ENCODE data around the gene LCTL. TPM values are rescaled to one million over a fixed set of nuclear protein-coding genes. Genes with fewer than 3 reads are reported as not detected.

The LCTL gene
- polyA plus RNA-seq, 3 donors = not detected

GRCh38 chr15:66595332-66595731 lies 29.5 kb upstream of the LCTL start:
- Histone ChIP-seq H3K79me2 (ENCODE audit: insufficient read depth, low read length) (no peaks in the 10 kb centered on the region), H3K27me3 (ENCODE audit: control insufficient read depth in 2 of 2, insufficient read depth in 2 of 2, low read length in 2 of 2) (no peaks in the 10 kb centered on the region), H3K27ac (ENCODE audit: low read depth in 1 of 2, low read length in 2 of 2) (no peak overlapping the region), H3K9ac (ENCODE audit: insufficient read depth, low read length, poor library complexity, severe bottlenecking) (no peak overlapping the region), H4K20me1 (ENCODE audit: insufficient read depth, low read length) (no peaks in the 10 kb centered on the region), H3K9me3 (replicated peaks in 1 of 2; ENCODE audit: control insufficient read depth in 1 of 2, insufficient read depth in 1 of 2, low read length in 2 of 2) (no peaks in the 10 kb centered on the region), H2AFZ (ENCODE audit: insufficient read depth, low read depth, low read length, poor library complexity, severe bottlenecking) (no peak overlapping the region), H3K4me3 (replicated peaks in 1 of 3; ENCODE audit: low read depth in 2 of 3, low read length in 3 of 3) (no peak overlapping the region), H3K4me1 (ENCODE audit: control insufficient read depth in 1 of 2, insufficient read depth in 2 of 2, low read length in 2 of 2) (no peaks in the 10 kb centered on the region), H3K4me2 (replicated peaks; ENCODE audit: extremely low read depth, low read length, poor library complexity, severe bottlenecking) (no peak overlapping the region), H3K36me3 (replicated peaks in 1 of 2; ENCODE audit: control insufficient read depth in 1 of 2, insufficient read depth in 2 of 2, low read length in 2 of 2) (no peaks in the 10 kb centered on the region)
- no peak overlapping the region for H3K27ac Mint-ChIP-seq
- H3K4me1 Mint-ChIP-seq = peaks cover 6% of the 10 kb centered on the region
- H3K36me3 Mint-ChIP-seq = no peaks in the 10 kb centered on the region
- DNase-seq = no peak
- no peak overlapping the region for H3K4me3 Mint-ChIP-seq
- peaks cover 0 to 8% (median 3%) of the 10 kb centered on the region in 3 donors for H3K27me3 Mint-ChIP-seq (ENCODE audit: low read depth in 3 of 3)
- intact Hi-C loops (cut with micrococcal nuclease) = no loop called here
- no peak for TF ChIP-seq CTCF (IDR thresholded peaks at IDR 0.05)
- H3K9me3 Mint-ChIP-seq = no peaks in the 10 kb centered on the region

GRCh38 chr15:66594836-66595235 lies 29.0 kb upstream of the LCTL start:
- DNase-seq = no peak
- H3K4me1 ChIP-seq (ENCODE audit: control insufficient read depth in 1 of 2, insufficient read depth in 2 of 2, low read length in 2 of 2) = no peaks in the 10 kb centered on the region
- Mint-ChIP-seq H3K27ac (no peak overlapping the region), H3K4me3 (no peak overlapping the region), H3K9me3 (no peaks in the 10 kb centered on the region), H3K4me1 (peaks cover 6% of the 10 kb centered on the region), H3K36me3 (no peaks in the 10 kb centered on the region), H3K27me3 (ENCODE audit: low read depth in 3 of 3) (peaks cover 0 to 4% (median 3%) of the 10 kb centered on the region in 3 donors)
- no peak for TF ChIP-seq CTCF (IDR thresholded peaks at IDR 0.05)
- H3K27ac ChIP-seq (ENCODE audit: low read depth in 1 of 2, low read length in 2 of 2) = no peak overlapping the region
- H3K9ac ChIP-seq (ENCODE audit: insufficient read depth, low read length, poor library complexity, severe bottlenecking) = no peak overlapping the region
- no peak overlapping the region for H3K4me3 ChIP-seq (replicated peaks in 1 of 3; ENCODE audit: low read depth in 2 of 3, low read length in 3 of 3)
- H3K27me3 ChIP-seq (ENCODE audit: control insufficient read depth in 2 of 2, insufficient read depth in 2 of 2, low read length in 2 of 2) = no peaks in the 10 kb centered on the region
- no peak overlapping the region for H3K4me2 ChIP-seq (replicated peaks; ENCODE audit: extremely low read depth, low read length, poor library complexity, severe bottlenecking)
- no peaks in the 10 kb centered on the region for H3K9me3 ChIP-seq (replicated peaks in 1 of 2; ENCODE audit: control insufficient read depth in 1 of 2, insufficient read depth in 1 of 2, low read length in 2 of 2)
- H2AFZ ChIP-seq (ENCODE audit: insufficient read depth, low read depth, low read length, poor library complexity, severe bottlenecking) = no peak overlapping the region
- no peaks in the 10 kb centered on the region for H4K20me1 ChIP-seq (ENCODE audit: insufficient read depth, low read length)
- WGBS (ENCODE audit: insufficient coverage) = 71% methylated on average over 1 of the region's 5 CpGs
- no peaks in the 10 kb centered on the region for H3K79me2 ChIP-seq (ENCODE audit: insufficient read depth, low read length)
- intact Hi-C loops (cut with micrococcal nuclease) = no loop called here
- no peaks in the 10 kb centered on the region for H3K36me3 ChIP-seq (replicated peaks in 1 of 2; ENCODE audit: control insufficient read depth in 1 of 2, insufficient read depth in 2 of 2, low read length in 2 of 2)

Data from CD14-positive monocyte (primary cell).